Activated T-cell treated with anti-CD3 and anti-CD28 coated beads for 4 hours (primary cell): ENCODE results near the gene GPER1.
"Not testable (repeated sequence)": the region's sequence is repeated elsewhere in the genome, so short reads cannot be mapped to it uniquely, and the experiment has no call there.

Experiments
- DNase-seq: peaks from one replicate; pipeline ENCODE4 v3.0.0-alpha.2; 2020

Gene GPER1

DNA sequence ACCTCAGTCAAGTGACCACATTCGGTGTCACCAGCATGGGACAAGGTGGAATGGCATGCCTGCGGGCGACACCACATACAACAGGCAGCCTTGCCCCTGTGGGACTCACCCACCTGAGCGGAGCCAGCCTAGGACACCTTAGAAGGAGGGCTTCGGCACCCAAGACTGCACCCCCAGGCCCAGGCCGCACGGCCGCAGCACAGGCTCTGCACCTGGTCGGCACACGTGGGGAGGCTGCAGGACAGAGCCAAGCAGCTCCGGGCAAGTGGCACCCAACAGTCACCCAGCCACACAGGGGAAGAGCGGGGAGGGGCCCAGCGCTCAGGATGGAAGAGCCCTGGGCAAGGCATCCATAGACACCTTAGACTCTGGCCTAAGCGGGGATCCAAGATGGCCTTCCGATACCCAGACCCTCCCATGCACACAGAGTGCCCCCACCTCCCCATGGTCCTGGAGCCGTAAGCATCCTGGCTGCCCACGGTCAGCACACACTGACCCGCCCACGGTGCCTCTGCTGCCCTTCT, 16.1 kb upstream of the GPER1 start:
- no peak for DNase-seq

- no peak for DNase-seq
Observed at GRCh38 chr7:1073142-1073977, 14.6 kb upstream of the GPER1 start.

- not testable (repeated sequence) for DNase-seq
Observed at GRCh38 chr7:1074018-1074417, 13.9 kb upstream of the GPER1 start.

- DNase-seq = no peak
Observed at GRCh38 chr7:1074593-1075431, 13.1 kb upstream of the GPER1 start.

DNA sequence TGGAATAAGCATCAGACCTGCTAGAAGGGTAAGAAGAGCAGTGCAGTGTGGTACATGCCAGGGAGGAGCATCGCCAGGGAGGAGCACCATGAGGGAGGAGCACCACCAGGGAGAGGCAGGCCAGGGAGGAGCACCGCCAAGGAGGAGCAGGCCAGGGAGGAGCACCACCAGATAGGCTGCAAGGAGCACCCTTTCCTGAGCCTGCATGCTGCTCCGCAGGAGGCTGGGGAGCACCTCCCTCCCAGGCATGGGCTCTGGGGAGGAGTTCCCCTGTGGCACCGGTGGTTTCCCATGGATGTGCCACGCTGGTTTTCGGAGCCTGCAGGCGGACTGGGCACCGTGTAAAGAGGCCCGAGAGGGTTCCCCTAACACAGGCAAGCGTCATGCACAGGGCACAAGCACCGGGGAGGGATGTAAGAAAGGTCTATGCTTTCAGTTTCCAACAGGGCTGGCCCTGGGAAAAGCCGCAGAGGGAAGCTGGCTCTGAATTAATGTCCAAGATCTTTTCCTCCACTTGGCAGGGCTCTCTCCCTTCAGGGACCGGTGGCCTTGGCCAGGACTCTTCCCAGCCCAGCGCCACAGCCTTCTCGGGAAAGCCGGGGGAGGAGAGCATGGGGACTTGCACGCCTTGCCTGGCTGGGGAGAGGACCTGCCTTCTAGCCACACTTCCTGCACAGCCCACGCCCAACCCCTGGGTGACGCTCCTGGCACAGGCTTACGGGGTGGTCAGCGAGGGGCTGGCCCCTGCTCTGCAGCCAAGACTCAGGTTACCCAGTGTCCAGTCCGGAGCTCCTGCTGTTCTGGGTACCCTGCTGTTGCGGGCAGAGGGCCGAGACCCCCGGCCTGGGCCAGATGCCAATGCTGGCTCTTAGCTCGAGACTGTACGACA, 11.5 kb upstream of the GPER1 start:
- DNase-seq = no peak

DNA sequence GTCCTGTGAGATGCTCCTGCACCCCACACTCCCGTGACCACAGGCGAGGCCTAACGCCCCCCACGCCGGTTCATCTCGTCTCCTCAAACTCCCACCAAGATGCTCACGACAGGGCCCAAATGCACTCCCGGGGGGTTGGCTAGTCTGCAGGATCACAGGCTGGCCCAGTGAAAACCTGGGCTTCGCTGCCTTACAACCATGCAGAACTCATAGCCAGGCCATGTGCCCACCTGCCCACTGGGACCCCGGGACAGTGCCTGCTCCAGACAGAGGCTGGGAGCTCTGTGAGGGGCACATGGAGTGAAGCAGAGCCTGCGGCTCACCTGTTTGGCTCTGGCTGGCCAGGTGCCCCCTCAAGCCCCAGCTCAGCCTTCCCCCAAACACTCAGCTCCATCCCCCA, 9.4 kb upstream of the GPER1 start:
- DNase-seq = no peak

GRCh38 chr7:1078985-1079384, 8.9 kb upstream of the GPER1 start:
- no peak for DNase-seq

DNA sequence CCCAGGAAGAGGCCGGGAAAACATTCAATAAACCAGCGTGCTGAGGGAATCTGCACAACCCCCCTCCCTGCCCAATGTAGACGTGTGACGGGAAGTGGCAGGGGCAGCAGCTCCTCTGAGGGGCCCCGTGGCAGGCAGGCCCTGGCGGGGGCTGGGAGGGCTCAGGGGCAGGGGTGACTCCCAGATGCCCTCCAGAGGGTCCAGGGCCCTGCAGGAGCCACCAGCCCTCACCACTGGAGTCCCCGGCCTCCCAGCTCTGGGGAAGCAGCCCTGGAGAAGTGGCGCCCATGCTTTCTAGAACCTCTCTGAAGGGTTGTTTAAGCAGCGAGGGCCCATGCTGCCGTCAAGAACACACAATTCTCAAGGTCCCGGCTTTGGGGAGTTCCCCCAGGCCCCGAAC, 8.4 kb upstream of the GPER1 start:
- DNase-seq = no peak

DNA sequence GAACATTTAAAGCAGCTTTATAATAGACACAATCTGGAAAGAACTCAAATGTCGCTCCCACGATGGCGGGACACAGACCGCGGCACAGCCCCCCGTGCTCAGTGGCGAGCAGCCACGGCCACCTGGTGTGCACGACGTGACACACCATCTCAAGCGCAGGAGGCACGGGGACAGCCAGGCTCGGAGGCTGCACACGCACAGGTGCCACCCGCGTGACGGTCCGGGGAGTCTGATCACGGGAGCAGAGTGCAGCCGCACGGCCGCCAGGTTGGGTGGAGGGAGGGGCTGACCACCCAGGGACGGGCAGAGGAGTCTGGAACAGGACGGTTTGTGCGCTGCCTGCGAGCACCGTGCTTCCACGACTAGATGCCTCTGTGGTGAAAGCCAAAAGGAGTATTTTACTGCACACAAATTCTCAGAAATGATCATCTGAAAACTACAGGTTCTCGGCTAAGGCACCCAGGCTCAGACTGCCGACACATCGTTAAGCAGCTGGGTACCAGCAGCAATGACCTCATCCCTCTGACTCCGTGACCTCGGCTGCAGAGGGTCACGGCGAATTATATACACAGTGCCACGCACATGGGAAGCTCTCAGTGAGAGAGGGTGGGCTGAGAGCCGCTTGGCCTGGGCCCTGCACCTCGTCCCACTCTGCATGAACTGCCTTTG, 7.5 kb upstream of the GPER1 start:
- no peak for DNase-seq

DNA sequence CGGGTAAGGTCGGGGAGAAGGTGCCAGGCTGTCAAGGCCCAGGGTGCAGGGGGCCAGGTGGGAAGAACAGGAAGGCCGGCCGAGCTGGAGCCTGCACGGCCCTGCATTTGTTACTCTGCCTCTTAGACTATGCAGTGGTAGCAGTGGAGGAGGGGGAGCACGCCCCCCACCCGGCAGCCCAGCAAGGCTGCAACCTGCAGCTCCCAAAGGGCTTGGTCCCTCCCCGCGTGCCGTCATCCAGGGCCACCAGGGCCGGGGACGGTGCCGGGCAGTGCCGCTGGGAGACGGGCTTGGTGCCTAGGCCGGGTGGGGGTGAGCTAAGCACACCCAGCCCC, 7.0 kb upstream of the GPER1 start:
- DNase-seq = no peak

- no peak for DNase-seq
Observed at GRCh38 chr7:1081336-1081735, 6.6 kb upstream of the GPER1 start.

DNA sequence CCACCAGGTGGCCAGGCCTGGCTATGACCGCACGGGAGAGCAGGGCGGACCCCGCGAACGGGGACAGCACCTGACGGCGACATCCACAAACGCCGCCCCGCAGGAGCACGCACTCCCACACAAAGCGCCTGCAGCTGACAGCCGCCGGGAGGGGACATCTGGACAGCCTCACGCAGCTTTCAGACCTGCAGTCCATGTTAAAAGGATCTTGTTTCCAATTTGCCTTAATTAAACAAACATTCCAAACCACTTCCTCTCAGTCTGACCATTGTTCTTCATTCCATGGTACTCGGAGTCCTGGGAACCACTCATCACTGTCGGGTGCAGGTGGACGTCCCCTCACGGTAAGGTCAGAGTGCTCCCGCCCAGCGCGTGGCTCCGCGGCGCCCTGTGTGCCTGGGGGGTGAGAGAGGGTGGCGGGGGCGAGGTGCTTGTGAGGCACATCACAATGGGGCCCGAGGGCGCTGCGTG, 5.9 kb upstream of the GPER1 start:
- no peak for DNase-seq

DNA sequence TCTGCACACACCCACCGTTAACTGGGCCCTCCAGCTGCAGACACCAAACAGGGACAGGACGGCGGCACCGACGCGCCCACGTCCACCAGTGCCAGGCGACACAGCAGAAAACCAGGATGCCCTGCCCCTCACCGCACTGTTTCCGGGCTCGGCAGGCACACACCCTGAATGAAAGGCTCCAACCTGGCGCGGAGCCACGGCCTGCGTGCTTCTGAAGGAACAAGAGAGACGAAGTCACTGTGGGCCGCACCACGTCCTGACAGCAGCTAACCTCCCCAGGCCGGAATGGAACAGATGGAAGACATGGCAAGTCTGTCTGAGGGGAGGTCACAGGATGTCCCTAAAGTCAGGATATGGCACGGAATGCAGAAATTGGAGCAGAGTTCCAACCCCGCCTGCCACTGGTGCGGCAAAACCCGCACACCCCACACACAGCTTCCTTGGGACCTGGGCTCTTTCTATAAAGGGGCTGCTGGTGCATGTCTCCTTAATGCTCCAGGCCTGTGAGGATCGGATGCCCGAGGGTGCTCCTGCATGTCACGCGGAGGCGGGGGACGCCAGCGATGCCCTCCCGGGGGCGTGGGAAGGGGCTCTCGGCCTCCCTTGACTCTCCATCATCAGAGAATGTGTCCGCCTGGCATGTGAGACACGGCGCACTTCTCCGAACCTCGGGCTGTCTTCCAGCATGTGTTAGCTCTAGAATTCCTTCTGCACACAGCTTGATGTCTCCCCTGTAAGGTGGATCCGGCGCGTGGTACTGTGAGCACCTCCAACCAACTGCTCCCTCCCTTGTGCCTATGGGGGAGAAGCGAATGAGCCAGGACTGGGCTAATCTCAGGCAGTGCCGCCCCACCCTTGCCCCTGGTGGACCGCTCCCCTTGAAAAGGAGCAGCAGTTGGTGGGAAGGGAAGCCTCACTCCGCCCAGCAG, 3.9 kb upstream of the GPER1 start:
- no peak for DNase-seq

DNA sequence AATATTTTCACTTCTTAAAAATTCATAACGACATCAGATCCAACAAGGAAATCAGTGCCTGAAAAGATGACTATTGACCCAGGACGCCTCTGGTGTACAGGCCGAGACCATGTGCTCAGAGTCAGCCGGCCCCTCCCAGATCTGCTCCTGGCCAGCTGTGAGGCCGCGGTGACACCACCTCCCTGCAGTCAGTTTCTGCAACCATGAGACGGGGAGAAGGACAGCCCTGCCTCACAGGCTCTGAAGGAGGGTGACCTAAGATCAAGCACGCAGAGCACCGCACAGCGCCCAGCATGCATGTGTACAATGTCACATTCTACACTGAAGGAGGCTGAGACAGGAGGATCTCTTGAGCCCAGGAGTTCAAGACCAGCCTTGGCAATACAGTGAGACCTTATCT, 2.6 kb upstream of the GPER1 start:
- DNase-seq = no peak

DNA sequence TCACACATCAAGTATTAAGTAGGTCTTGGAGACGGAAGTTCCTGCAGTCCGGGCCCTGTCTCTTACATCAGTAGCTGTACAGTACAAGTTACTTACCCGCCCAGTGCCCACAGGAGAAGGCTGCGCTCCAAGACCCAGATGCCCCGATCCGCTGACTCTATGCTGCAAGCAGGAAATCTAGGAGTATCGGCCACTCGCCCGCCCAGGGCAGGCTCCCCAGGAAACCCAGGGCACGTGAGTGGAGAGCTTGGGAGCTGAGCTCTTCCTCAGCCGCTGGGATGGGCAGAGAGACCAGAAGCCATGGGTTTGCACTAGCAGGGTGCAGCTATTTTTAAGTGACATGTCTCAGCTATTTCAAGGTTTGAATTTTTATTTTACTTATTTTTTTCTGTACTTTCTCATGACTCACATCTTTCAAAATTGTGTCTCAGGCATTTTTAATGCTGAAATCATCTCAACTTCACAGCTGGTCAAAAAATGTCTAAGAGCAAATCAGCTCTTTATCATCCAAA, 1.9 kb upstream of the GPER1 start:
- DNase-seq = no peak

DNA sequence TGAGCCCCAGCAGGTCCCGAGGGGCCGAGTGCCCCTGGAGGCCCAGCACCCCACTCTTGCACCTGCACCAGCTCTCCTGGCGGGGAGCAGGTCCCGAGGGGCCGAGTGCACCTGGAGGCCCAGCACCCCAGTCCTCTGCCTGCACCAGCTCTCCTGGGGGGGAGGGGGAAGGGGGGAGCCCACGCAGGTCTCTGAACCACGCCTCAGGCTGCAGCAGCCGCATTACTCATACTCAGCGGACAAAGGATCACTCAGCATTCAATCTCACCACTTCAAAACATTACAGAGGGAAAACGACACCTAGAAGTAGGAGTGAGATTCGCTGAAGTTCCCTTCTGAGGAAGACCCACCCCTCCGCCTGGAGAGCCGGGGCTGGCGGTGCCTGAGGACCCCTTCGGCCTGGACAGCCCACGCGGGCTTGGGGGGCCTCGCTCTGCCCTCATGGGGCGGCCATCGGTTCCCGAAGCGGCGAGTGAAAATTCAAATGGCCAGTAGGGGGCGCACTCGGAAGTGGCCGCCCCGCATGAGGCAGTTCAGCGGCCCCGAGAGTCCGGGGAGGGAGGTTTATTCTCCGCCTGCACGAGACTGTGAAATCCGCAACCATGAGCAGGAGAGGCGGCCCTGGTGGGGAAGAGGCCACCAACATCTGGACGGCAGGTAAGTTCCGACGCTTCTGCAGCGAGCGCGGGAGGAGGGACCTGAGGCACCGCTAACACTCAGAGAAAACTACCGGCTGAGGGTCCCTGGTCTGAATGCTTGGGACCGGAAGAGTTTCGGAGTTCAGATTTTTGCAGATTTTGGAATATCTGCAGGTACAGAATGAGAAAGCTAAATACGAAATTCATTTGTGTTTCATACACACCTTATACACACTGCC, 1.1 kb upstream of the GPER1 start:
- DNase-seq = peak; percentile 54

DNA sequence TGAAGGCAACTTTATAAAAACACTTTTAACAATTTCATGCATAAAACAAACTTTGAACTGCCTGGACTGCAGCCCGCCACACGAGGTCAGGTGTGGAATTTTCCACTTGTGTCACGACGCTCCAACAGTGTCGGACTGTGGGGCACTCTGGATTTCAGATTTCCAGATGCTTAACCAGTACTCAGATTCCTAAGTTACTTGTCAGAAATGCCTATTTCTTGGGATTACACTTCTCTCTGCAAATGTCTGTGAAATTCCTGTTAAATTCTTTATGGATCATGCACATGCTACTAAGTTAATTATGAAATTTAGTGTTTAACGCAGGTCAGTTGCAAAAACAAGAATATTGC, 473 bp upstream of the GPER1 start:
- DNase-seq = no peak

DNA sequence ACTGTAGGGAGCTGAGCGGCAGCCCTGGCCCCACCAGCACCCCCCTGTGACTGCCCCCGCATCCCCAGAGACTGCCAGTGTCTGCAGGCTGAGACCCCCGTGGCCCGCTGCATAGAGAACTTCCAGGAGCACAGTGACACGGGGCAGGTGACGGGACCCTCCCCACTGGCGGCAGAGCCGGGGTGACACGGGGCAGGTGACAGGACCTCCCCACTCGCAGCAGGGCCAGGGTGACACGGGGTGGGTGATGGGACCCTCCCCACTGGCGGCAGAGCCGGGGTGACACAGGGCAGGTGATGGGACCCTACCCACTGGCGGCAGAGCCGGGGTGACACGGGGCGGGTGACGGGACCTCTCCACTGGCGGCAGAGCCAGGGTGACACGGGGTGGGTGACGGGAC, 2.3 kb downstream of the GPER1 start:
- no peak for DNase-seq

DNA sequence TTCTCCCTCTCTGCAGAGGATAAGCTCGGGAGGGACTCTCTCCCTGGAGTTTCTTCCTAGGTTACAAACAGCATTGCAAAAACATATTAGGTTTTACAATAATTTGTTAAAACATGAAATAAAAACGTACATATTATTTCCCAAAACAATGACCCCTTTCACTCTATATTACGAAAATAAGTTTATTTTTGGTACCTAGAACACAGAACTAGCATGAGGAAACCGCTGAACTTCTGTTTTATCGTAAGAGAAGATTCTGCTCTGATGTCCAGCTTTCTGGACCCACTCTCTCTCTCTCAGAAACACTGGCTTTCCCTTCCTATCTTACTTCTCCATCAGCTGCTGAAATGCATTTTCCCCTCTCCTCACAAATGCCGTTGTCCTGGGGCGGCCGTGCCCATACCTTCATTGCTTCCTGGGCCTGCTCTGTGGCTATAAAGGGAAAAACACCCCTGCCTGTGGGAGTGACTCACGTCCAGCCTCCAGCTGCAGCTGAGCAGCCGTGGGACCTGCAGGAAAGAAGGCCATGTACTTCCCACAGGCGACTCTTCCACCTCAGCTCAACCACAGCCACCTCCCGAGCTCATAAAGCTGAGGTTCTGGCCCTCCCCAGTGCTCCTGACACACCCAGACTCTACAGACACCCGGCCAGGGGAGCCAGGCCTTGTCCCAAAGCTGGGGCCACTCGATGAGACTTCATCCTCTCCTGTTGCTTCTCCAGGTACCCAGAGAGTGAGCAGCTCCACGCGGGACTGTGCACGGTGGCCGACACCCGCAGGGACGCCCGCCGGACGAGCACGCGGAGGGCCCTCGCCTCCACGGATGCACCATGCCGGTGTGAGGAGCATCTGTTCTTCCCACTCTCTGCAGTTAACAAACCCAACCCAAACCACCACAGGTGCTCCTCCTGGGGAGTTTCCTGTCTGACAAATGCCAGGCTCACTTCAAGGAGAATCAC, 3.1 kb downstream of the GPER1 start:
- no peak for DNase-seq
